GM10266 (cell line): ENCODE data around the gene CABCOCO1.

ENCODE experiments used
- DNase-seq: peaks from one replicate; pipeline ENCODE4 v3.0.0; 2012; ENCODE audit errors: extremely low spot score
- TF ChIP-seq, protein P1 (sequence below): IDR thresholded peaks from 2 replicates; pipeline ENCODE4 v1.5.1; 2012; ENCODE audit warnings: mild to moderate bottlenecking, low read depth; ENCODE audit not compliant: control insufficient read depth, insufficient read depth; ENCODE audit errors: missing control alignments

CABCOCO1 gene, protein sequence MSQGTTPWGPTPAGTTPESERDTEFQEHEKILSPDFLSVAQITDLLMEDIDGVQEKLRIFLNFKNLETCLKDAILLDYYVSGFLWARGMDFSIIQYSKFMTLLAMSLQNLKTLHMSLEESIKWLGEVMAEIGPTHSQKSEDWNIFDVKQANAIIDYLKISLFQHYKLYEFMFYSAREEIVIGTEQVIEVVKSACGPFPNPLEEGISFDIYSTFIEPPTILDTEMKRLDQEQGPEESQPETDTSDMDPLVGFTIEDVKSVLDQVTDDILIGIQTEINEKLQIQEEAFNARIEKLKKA

DNA sequence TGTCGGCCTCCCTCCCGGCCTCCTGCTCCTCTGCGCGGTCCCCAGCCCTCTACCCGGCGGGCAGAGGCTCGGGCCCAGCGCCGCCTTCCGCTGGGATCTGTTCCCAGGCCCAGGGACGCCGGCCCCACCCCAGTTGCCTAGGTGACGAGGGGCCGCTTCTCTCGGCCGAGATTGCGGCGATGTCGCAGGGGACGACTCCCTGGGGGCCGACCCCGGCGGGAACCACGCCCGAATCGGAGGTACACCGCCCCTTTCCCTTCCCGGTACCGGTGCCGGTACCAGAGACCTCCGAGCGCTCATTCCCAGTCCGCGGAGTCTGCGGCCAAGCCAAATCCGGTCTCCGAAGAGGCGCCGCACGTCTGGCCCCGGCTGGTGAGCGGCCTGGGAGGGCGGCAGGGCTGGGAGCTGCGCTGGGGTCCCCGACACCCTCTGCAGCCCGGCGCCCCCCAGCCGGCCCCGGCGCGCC, at the start of gene CABCOCO1:
Gene CABCOCO1, plus strand, starts transcription at position 136 of the 466 bp plus-strand sequence. Its CDS starts 44 bp downstream, at position 180.
- TF ChIP-seq, protein P1, sequence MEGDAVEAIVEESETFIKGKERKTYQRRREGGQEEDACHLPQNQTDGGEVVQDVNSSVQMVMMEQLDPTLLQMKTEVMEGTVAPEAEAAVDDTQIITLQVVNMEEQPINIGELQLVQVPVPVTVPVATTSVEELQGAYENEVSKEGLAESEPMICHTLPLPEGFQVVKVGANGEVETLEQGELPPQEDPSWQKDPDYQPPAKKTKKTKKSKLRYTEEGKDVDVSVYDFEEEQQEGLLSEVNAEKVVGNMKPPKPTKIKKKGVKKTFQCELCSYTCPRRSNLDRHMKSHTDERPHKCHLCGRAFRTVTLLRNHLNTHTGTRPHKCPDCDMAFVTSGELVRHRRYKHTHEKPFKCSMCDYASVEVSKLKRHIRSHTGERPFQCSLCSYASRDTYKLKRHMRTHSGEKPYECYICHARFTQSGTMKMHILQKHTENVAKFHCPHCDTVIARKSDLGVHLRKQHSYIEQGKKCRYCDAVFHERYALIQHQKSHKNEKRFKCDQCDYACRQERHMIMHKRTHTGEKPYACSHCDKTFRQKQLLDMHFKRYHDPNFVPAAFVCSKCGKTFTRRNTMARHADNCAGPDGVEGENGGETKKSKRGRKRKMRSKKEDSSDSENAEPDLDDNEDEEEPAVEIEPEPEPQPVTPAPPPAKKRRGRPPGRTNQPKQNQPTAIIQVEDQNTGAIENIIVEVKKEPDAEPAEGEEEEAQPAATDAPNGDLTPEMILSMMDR, result no peak
- no peak for DNase-seq

DNA sequence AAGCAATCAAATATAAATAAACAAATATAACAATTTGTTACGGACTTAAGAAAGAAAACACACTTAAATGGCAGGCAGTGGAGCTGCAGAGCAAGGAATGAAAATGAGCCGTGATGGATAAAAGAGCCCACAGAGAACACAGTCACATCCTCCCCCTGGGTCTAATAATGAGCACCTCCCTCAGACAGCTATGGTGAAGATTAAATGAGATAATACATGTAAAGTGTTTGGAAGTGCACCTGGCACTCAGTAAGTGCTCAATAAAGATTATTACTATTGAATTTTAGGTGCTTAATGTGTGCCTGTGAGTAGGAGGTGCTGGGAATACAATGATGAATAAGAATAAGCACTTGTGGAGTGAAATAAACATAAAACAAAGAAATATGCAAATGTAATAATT, 49.1 kb upstream of the CABCOCO1 start:
- DNase-seq, result no peak
- TF ChIP-seq, protein P1, result no peak

DNA sequence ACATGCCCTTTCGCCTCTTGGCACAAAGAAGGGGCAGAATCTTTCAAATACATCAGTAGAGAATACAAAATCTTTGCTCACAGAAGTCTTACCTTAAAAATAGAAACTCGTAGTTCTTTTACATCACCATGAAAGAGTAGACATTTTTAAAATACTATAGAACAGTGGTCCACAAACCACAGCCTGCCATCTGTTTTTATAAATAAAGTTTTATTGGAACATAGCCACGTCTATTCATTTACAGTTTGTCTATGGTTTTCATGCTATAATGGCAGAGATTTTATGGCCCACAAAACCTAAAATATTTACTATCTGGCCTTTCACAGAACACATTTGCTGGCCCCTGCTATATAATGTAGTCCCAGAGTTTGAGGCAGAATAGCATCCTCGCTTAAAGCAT, 46.1 kb upstream of the CABCOCO1 start:
- TF ChIP-seq, protein P1, result no peak
- DNase-seq, result no peak

DNA sequence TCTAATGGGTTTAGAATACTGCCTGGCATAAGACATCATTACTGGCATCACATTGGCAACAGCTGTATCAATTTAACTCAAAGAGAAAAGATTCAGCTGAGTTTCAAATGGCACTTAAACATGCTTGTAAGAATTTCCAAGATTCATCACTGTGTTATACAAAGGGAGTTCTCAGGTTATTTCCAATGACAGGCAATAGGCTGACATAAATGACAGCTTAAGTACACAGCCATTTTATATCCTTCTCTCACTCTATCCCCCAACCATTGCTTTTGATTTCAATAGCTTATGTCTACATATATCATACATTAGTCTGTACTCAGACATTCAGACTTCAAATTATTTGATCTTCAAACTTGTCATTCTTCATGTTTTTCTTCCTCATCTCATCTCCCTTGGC, 45.5 kb upstream of the CABCOCO1 start:
- TF ChIP-seq, protein P1, result no peak
- DNase-seq, result no peak

DNA sequence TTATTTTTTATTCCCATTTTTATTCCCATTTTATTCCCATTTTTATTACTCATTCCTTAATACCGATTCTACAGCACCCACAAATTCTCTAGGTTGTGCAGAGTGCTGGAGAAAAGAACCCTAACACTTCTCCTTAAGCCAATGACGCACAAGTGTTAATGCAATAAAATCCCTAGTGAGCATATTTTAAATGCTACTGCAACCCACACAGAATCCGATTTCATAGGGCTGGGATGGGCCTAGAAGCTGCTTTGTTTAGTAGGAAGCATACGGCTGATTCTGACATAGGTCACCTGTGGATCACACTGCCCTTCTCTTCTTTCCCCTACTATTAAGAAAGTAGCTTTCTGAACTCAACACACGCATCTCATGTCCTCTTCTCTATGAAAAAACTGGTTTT, 45.1 kb upstream of the CABCOCO1 start:
- TF ChIP-seq, protein P1, result no peak
- DNase-seq, result no peak

DNA sequence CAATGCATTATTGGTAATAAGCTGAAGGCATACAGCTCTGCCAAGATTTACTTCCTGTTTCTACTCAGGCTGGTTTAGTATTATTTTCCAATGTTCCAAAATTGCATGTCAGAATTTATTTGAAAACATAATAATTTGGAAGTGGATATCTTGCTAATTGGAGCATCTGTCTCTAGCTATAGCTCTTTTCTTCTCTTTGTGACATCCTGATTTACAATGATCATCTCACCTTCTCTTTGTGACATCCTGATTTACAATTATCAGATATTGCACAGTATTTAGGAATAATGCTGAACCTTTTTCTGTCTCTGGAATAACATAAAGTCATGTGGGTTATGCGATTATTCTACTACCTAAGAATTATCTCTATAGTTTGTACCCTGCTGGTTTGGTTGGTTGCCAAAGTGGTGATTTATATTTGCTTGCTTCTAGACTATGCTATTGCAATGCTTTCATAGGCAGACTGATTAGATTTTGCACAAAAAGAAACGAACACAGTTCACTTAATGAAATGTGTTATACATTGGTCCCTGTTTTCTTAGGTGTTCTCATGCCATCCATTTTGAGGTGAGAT, 44.3 kb upstream of the CABCOCO1 start:
- no peak for DNase-seq
- TF ChIP-seq, protein P1, result no peak

DNA sequence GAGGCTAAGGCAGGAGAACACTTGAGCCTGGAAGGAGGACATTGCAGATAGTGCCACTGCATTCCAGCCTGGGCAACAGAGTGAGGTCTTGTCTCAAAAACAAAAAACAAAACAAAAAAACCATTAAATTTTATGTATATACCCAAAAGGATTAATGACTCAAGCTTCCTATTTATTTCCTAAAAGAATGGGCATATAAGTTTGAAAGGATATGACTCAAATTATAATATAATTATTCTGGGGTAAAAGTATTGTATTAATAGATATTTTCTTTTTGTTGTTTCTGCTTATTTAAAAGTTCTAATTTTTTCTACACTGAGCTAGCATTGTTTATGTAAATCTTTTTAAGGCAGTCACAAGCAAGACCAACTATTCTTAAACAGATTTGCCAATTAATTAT, 42.2 kb upstream of the CABCOCO1 start:
- DNase-seq, result no peak
- TF ChIP-seq, protein P1, result no peak
